ENCODE results near the gene CSNK1A1L.

- TF ChIP-seq TCF7 (IDR thresholded peaks at IDR 0.05; ENCODE audit: borderline replicate concordance): no peak
- TF ChIP-seq SRF (IDR thresholded peaks at IDR 0.05; ENCODE audit: low read depth in 2 of 2, low read length in 2 of 2): no peak
- no peak for TF ChIP-seq CTCF (IDR thresholded peaks at IDR 0.05 in 2 of 3, conservative IDR thresholded peaks at IDR 0.05 in 1 of 3; ENCODE audit: control insufficient read depth in 2 of 3, extremely low read depth in 1 of 3, insufficient read depth in 1 of 3, low read depth in 3 of 3, low read length in 3 of 3)
- no peak for TF ChIP-seq TAF1 (IDR thresholded peaks at IDR 0.05; ENCODE audit: borderline replicate concordance, low read depth, low read length)
- TF ChIP-seq JUND (IDR thresholded peaks at IDR 0.05; ENCODE audit: low read depth, low read length): no peak
Observed at GRCh38 chr13:37132211-37132610, 26.7 kb upstream of the CSNK1A1L start.
